Activated CD4-positive, alpha-beta memory T cell treated with anti-CD3 and anti-CD28 coated beads for 36 hours (primary cell): Measurements from ENCODE around the gene TGM5. TPM values are rescaled to one million over a fixed set of nuclear protein-coding genes. Genes with fewer than 3 reads are reported as not detected.

ENCODE experiments used
- CTCF ChIA-PET: fragments of 350-600 bp; sonication (Branson Sonifier 250); formaldehyde crosslinking; loops from one replicate; lab custom pipeline; 2021; ENCODE audit warnings: antibody characterized with exemption, inconsistent platforms; lab: Charles Lee
- POLR2A ChIA-PET: fragments of 350-600 bp; sonication (Branson Sonifier 250); formaldehyde crosslinking; loops from one replicate; lab custom pipeline; 2021; ENCODE audit warnings: antibody characterized with exemption; lab: Charles Lee
- DNase-seq: peaks from one replicate; pipeline ENCODE4 v3.0.0-alpha.2; 2020
- H3K27ac Mint-ChIP-seq: one replicate; pipeline ENCODE4 v1.8.0; 2021; ENCODE audit warnings: mixed read lengths
- H3K27me3 Mint-ChIP-seq: one replicate; pipeline ENCODE4 v1.8.0; 2021; ENCODE audit warnings: mixed read lengths
- H3K36me3 Mint-ChIP-seq: one replicate; pipeline ENCODE4 v1.8.0; 2021; ENCODE audit warnings: mixed read lengths
- H3K4me1 Mint-ChIP-seq: one replicate; pipeline ENCODE4 v1.8.0; 2021; ENCODE audit warnings: low read depth, mixed read lengths
- H3K4me3 Mint-ChIP-seq: one replicate; pipeline ENCODE4 v1.8.0; 2021; ENCODE audit warnings: mild to moderate bottlenecking, mixed read lengths
- H3K9me3 Mint-ChIP-seq: one replicate; pipeline ENCODE4 v1.8.0; 2021; ENCODE audit warnings: mixed read lengths
- intact Hi-C: fragments of 100-400 bp; cut with micrococcal nuclease; formaldehyde crosslinking; loops from one replicate; pipeline ENCODE4 v1.15.1; 2023
- total RNA-seq, 2 experiments: library from RNA; stranded (reverse); gene quantifications; one replicate each; pipeline ENCODE4 v1.2.3, GENCODE V29; 2021

The TGM5 gene
- total RNA-seq, 2 experiments from 2014 or later, result not detected

GRCh38 chr15:43255376-43255775 lies 11.4 kb downstream of the TGM5 start:
- H3K4me1 Mint-ChIP-seq, result peaks cover 16% of the 10 kb centered on the region
- H3K9me3 Mint-ChIP-seq, result no peaks in the 10 kb centered on the region
- H3K4me3 Mint-ChIP-seq, result no peak overlapping the region
- DNase-seq, result no peak
- CTCF ChIA-PET, result no interaction called here
- POLR2A ChIA-PET, result no interaction called here
- intact Hi-C loops, result no loop called here
- no peak overlapping the region for H3K27ac Mint-ChIP-seq
- peaks cover 7% of the 10 kb centered on the region for H3K27me3 Mint-ChIP-seq
- no peaks in the 10 kb centered on the region for H3K36me3 Mint-ChIP-seq

- POLR2A ChIA-PET, result no interaction called here
- H3K27ac Mint-ChIP-seq, result no peak overlapping the region
Measured at GRCh38 chr15:43253431-43254403, 13.0 kb downstream of the TGM5 start.

GRCh38 chr15:43251871-43252250 lies 14.9 kb downstream of the TGM5 start:
- peaks cover 7% of the 10 kb centered on the region for H3K27me3 Mint-ChIP-seq
- H3K4me3 Mint-ChIP-seq, result no peak overlapping the region
- ChIA-PET POLR2A (no interaction called here), CTCF (interaction anchor here (1.5 to 1.8 kb wide), 2 partner anchors 11 to 26 kb away, joined by 4 to 10 read pairs; no protein-coding TSS in a partner anchor)
- intact Hi-C loops, result no loop called here
- H3K27ac Mint-ChIP-seq, result peak overlapping the region; percentile 55
- H3K4me1 Mint-ChIP-seq, result peaks cover 20% of the 10 kb centered on the region
- no peaks in the 10 kb centered on the region for H3K36me3 Mint-ChIP-seq
- peak; percentile 48 for DNase-seq
- no peaks in the 10 kb centered on the region for H3K9me3 Mint-ChIP-seq

More at GRCh38 chr15:43253431-43254403, 13.0 kb downstream of the TGM5 start:
- H3K4me1 Mint-ChIP-seq, result peaks cover 20% of the 10 kb centered on the region
- no peak overlapping the region for H3K4me3 Mint-ChIP-seq
- peak; percentile 58 for DNase-seq
- H3K9me3 Mint-ChIP-seq, result no peaks in the 10 kb centered on the region
- CTCF ChIA-PET, result interaction anchor here (1.4 to 2.4 kb wide), 3 partner anchors 13 to 32 kb away, joined by 3 to 9 read pairs (median 4); no protein-coding TSS in a partner anchor
- intact Hi-C loops, result no loop called here
- no peaks in the 10 kb centered on the region for H3K36me3 Mint-ChIP-seq
- H3K27me3 Mint-ChIP-seq, result peaks cover 7% of the 10 kb centered on the region

- no peak overlapping the region for H3K4me3 Mint-ChIP-seq
- H3K4me1 Mint-ChIP-seq, result peaks cover 20% of the 10 kb centered on the region
- intact Hi-C loops, result no loop called here
- peak overlapping the region; percentile 55 for H3K27ac Mint-ChIP-seq
- H3K27me3 Mint-ChIP-seq, result peaks cover 7% of the 10 kb centered on the region
- DNase-seq, result no peak
- H3K36me3 Mint-ChIP-seq, result no peaks in the 10 kb centered on the region
- ChIA-PET POLR2A (no interaction called here), CTCF (interaction anchor here (1.7 to 1.8 kb wide), 2 partner anchors 26 to 34 kb away, joined by 9 to 10 read pairs; no protein-coding TSS in a partner anchor)
- no peaks in the 10 kb centered on the region for H3K9me3 Mint-ChIP-seq
Measured at GRCh38 chr15:43251185-43251870, 15.4 kb downstream of the TGM5 start.

GRCh38 chr15:43250785-43251184 lies 15.9 kb downstream of the TGM5 start:
- H3K4me1 Mint-ChIP-seq, result peaks cover 20% of the 10 kb centered on the region

GRCh38 chr15:43249699-43250203 lies 17.0 kb downstream of the TGM5 start:
- DNase-seq, result peak; percentile 41
- no peak overlapping the region for H3K4me3 Mint-ChIP-seq
- H3K27me3 Mint-ChIP-seq, result peaks cover 8% of the 10 kb centered on the region
- intact Hi-C loops, result no loop called here
- POLR2A ChIA-PET, result no interaction called here
- H3K9me3 Mint-ChIP-seq, result no peaks in the 10 kb centered on the region
- no peak overlapping the region for H3K27ac Mint-ChIP-seq
- no peaks in the 10 kb centered on the region for H3K36me3 Mint-ChIP-seq
- peaks cover 20% of the 10 kb centered on the region for H3K4me1 Mint-ChIP-seq
- CTCF ChIA-PET, result interaction anchor here (1.7 to 1.8 kb wide), 2 partner anchors 24 to 36 kb away, joined by 9 to 10 read pairs; no protein-coding TSS in a partner anchor

More at GRCh38 chr15:43250785-43251184, 15.9 kb downstream of the TGM5 start:
- CTCF ChIA-PET, result interaction anchor here (1.7 to 1.8 kb wide), 2 partner anchors 25 to 35 kb away, joined by 9 to 10 read pairs; no protein-coding TSS in a partner anchor
- no peak overlapping the region for H3K4me3 Mint-ChIP-seq
- H3K36me3 Mint-ChIP-seq, result no peaks in the 10 kb centered on the region
- intact Hi-C loops, result no loop called here
- peaks cover 7% of the 10 kb centered on the region for H3K27me3 Mint-ChIP-seq
- no peaks in the 10 kb centered on the region for H3K9me3 Mint-ChIP-seq
- POLR2A ChIA-PET, result interaction anchor here (0.6 kb wide), 1 partner anchor 29 kb away, joined by 7 read pairs; no protein-coding TSS in a partner anchor
- no peak overlapping the region for H3K27ac Mint-ChIP-seq
- no peak for DNase-seq

- ChIA-PET CTCF (interaction anchor here (1.7 kb wide), 1 partner anchor 24 kb away, joined by 8 read pairs; no protein-coding TSS in a partner anchor), POLR2A (no interaction called here)
- Mint-ChIP-seq H3K9me3 (no peaks in the 10 kb centered on the region), H3K4me3 (no peak overlapping the region), H3K4me1 (peaks cover 20% of the 10 kb centered on the region), H3K36me3 (no peaks in the 10 kb centered on the region), H3K27me3 (peaks cover 5% of the 10 kb centered on the region), H3K27ac (no peak overlapping the region)
- no peak for DNase-seq
- intact Hi-C loops, result no loop called here
Measured at GRCh38 chr15:43249236-43249635, 17.5 kb downstream of the TGM5 start.

GRCh38 chr15:43246261-43246774 lies 20.4 kb downstream of the TGM5 start:
- CTCF ChIA-PET, result no interaction called here
- POLR2A ChIA-PET, result no interaction called here
- no peak overlapping the region for H3K4me3 Mint-ChIP-seq

GRCh38 chr15:43244092-43244491 lies 22.6 kb downstream of the TGM5 start:
- Mint-ChIP-seq H3K4me1 (peaks cover 4% of the 10 kb centered on the region), H3K27ac (no peak overlapping the region), H3K9me3 (no peaks in the 10 kb centered on the region), H3K4me3 (no peak overlapping the region), H3K27me3 (peaks cover 2% of the 10 kb centered on the region), H3K36me3 (no peaks in the 10 kb centered on the region)
- intact Hi-C loops, result no loop called here
- ChIA-PET POLR2A (no interaction called here), CTCF (interaction anchor here (1.0 to 1.8 kb wide), 2 partner anchors 18 to 40 kb away, joined by 4 to 5 read pairs; no protein-coding TSS in a partner anchor)
- no peak for DNase-seq

More at GRCh38 chr15:43246261-43246774, 20.4 kb downstream of the TGM5 start:
- no peak for DNase-seq
- Mint-ChIP-seq H3K4me1 (peaks cover 5% of the 10 kb centered on the region), H3K36me3 (no peaks in the 10 kb centered on the region), H3K27me3 (peaks cover 1% of the 10 kb centered on the region), H3K9me3 (no peaks in the 10 kb centered on the region), H3K27ac (no peak overlapping the region)
- intact Hi-C loops, result no loop called here

GRCh38 chr15:43243020-43243645 lies 23.6 kb downstream of the TGM5 start:
- H3K27me3 Mint-ChIP-seq, result peaks cover 6% of the 10 kb centered on the region
- H3K36me3 Mint-ChIP-seq, result no peaks in the 10 kb centered on the region
- H3K4me1 Mint-ChIP-seq, result peaks cover 4% of the 10 kb centered on the region
- no peak for DNase-seq
- no peaks in the 10 kb centered on the region for H3K9me3 Mint-ChIP-seq
- no peak overlapping the region for H3K4me3 Mint-ChIP-seq
- intact Hi-C loops, result no loop called here
- CTCF ChIA-PET, result interaction anchor here (1.0 to 1.8 kb wide), 2 partner anchors 17 to 39 kb away, joined by 4 to 5 read pairs; no protein-coding TSS in a partner anchor
- H3K27ac Mint-ChIP-seq, result no peak overlapping the region
- POLR2A ChIA-PET, result no interaction called here

- intact Hi-C loops, result no loop called here
- CTCF ChIA-PET, result interaction anchor here (1.8 kb wide), 1 partner anchor 17 kb away, joined by 5 read pairs; no protein-coding TSS in a partner anchor
Measured at GRCh38 chr15:43242616-43243015, 24.1 kb downstream of the TGM5 start.

More at GRCh38 chr15:43242616-43243015, 24.1 kb downstream of the TGM5 start:
- Mint-ChIP-seq H3K4me3 (no peak overlapping the region), H3K9me3 (no peaks in the 10 kb centered on the region), H3K4me1 (peaks cover 4% of the 10 kb centered on the region), H3K36me3 (no peaks in the 10 kb centered on the region), H3K27ac (no peak overlapping the region), H3K27me3 (peaks cover 8% of the 10 kb centered on the region)
- no peak for DNase-seq
- POLR2A ChIA-PET, result no interaction called here
